ENCODE data around the gene WHRN.

Gene WHRN

DNA sequence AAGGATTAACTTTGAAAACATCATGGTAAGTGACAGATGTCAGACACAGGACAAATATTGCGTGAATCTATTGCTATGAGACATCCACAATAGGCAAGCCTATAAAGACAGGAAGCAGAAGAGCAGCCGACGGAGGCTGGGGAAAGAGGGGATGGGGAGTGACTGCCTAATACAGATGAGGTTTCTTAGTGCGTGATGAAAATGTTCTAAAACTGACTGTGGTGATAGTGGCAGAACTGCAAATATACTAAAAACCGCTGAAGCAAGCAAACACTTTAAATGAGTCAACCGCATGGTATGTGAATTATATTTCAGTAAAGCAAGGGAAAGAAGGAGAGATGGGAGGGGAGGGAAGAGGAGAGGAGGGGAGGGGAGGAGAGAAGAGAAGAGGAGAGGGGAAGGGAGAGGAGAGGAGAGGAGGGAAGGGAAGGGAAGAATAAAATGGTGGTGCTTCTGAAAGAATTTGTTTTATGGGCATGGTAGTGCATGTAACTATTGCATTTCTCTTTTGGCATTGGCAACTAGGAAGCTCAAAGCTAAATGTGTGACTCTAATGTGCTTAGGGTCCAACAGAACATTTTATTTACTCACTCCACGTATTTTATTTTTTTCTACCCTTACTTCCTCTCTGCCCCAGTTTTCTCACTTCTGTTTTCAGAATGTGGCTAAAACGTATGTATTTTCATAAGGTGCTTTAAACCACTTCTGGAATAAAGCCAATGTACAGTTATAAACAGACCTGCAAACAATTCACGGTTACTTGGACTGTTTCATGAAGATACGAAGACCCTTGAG lies 138.7 kb downstream of the WHRN start:
- in situ Hi-C loops (cut with MboI; ENCODE audit: low pct_unique_long_range_greater_than_20kb, low sequenced_read_pairs), result no loop called here
- peak; percentile 65 for DNase-seq

DNA sequence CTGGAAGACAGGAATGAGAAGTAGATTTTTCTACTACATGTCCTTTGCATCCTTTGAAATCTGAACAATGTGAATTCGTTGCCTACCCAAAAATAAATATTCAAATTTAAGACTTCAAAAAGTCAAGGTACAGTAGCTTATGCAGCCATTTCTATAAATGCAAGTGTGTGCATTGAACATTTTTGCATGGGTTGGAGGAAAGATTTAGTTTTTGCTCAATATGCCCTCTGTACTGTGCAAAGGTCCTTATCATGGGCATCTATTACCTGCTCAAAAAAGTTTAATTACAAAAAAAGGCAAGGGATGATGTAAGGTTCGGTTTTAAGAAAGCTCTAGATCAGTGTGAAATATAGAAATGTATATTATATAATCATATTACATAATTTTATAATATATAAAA lies 140.1 kb downstream of the WHRN start:
- in situ Hi-C loops (cut with MboI; ENCODE audit: low pct_unique_long_range_greater_than_20kb, low sequenced_read_pairs), result no loop called here
- DNase-seq, result no peak

DNA sequence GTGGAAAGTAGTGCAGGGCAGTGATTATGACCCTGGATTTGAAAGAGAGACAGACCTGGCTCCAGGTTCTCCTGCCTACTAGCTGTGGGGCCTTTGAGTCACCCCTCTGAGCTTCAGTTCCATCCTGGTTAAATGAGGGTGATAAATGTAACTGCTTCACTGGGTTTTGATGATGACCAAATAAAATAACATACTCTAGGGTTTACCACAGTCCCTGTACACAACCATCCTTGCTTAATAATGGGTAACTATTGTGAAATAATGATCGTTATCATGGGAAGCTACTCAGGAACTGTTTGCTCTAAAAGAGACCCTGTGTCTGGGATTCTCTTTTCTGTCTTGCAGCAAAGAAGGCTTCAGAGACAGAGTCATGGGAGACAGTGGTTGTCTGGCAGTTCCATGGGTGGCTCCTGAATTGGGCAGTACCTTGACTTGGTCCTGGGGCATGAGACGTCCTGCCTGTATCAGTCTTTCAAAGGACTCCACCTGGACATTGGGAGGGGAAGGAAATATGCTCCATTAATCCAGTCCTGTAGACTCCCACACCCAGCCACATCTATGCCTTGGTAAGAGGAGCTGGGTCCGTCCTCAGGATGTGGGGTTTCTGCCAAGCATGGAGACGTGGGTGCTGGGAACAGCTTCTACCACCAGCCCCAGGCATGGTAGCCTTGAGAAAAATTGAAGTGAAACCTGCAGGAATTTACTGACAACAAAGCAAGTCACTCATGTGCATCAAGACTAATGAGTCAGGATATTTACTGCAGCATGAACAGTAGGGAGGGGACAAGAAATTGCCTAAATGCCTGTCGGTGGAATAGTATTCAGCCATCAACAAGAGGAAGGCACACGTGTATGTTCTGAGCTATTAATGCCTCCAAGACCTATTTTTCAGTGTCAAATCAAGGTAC lies 140.9 kb downstream of the WHRN start:
- in situ Hi-C loops (cut with MboI; ENCODE audit: low pct_unique_long_range_greater_than_20kb, low sequenced_read_pairs), result no loop called here
- no peak for DNase-seq

DNA sequence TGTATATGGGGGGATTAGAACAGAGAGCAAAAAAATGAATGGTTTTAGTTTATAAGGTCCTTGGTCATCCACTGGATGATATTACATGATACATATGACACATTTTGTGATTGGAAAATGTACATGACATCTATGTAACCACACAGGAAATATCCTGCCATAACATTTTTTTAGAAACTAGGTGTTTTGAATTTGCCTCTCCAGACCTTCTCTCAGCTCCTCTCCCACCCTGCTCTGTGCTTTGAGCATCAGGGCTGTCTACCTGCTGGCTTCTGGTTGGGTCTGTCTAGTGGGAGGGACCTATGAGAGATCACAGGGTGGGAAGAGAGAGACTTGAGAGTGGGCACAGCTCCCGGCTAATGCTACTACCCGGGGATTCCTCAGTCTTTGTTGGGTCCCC lies 141.8 kb downstream of the WHRN start:
- no peak for DNase-seq

DNA sequence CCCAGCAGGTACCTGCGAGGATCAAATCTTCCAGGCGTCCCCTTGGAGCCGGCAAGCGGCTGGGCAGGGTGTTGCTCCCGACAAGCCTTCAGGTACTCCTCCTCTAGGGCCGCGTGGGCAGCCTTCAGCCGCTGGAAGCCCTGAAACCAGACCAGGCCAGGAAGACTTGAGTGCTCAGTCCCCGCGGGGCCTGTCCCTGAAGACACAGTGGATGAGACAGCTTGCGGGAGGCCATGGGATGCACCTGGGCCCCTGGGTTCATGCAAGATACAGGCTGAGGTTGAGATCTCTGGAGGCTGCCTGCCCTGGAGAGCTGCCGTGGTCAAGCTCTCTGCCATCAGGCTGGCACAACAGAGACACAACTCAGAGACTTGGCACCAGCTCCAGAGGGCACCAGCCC lies 142.9 kb downstream of the WHRN start:
- no peak for DNase-seq
- in situ Hi-C loops (cut with MboI; ENCODE audit: low pct_unique_long_range_greater_than_20kb, low sequenced_read_pairs), result no loop called here

More for the DNA sequence above, 141.8 kb downstream of the WHRN start:
- in situ Hi-C loops (cut with MboI; ENCODE audit: low pct_unique_long_range_greater_than_20kb, low sequenced_read_pairs), result no loop called here

DNA sequence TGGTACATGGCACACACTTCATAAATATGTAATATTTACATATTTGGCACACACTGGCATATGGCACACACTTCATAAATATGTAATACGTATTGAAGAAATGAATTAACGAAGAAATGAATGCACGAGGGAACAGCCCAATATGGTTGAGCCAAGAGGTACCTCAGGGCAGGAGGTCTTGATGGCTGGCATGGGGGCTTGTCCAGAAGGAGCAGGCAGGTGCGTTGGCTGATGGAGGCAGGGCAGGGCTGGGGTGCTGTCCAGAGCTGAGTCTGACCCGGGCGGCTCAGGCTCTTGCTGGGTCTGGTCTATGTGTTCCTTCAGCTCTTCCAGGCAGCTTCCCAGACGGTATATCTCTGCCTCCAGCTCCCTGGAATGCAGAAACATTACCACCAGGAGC lies 143.7 kb downstream of the WHRN start:
- in situ Hi-C loops (cut with MboI; ENCODE audit: low pct_unique_long_range_greater_than_20kb, low sequenced_read_pairs), result no loop called here
- no peak for DNase-seq

DNA sequence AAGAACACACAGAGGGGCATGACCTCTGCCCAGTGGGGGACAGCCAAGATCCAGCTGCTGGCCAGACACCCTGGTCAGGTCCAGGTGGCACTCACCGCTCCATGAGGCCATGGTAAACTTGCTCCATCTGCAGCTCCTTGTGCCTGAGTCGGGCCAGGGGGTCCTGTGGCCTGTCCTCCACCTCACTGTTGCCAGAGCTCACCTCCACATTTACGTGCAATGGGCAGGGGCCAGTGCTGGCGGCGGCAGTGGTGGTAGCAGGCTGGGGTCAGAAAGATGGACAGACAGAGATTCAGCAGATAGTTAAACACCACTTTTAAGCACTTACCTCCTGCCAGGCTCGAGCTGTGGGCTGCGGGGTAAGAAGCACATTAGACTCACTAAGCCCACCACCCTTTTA lies 145.5 kb downstream of the WHRN start:
- in situ Hi-C loops (cut with MboI; ENCODE audit: low pct_unique_long_range_greater_than_20kb, low sequenced_read_pairs), result no loop called here
- no peak for DNase-seq

DNA sequence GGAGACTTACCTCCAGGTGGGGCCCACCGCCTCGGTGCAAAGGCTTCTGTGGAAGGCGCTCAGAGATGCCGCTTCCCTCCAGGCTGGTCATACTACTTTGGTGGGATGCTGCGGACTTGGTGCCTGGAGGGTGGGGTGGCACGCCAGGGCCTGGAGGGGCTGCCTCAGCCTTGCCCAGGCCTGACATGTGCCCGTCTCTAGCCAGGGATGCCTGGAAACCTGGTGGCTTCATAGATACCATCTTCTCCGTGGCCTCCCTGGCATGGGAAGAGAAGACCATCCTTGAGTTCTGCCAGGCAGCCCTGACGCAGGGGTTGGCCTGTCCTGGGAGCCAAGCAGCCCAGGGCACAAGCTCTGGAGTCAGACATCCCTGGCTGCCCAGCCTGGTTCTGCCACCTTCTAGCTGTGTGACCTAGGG lies 147.4 kb downstream of the WHRN start:
- in situ Hi-C loops (cut with MboI; ENCODE audit: low pct_unique_long_range_greater_than_20kb, low sequenced_read_pairs), result no loop called here
- DNase-seq, result no peak

DNA sequence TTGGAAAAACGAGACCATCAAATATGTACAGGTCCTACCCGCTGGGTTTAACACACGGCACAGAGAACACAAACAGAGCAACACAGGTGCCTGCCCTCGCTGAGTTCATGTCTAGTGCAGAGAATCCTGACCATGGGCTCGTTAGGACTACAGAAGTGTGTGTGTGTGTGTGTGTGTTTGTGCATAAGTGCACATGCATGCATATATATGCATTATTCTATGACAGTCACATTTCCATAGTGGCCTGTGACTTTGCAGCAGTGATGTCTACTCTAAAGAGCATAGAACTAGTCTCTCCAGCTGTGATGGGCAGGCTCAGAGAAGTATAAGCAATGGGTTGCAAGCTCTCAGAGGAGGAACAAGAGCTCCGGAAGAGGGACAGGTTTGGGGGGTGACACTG lies 147.9 kb downstream of the WHRN start:
- no peak for DNase-seq
- in situ Hi-C loops (cut with MboI; ENCODE audit: low pct_unique_long_range_greater_than_20kb, low sequenced_read_pairs), result no loop called here

DNA sequence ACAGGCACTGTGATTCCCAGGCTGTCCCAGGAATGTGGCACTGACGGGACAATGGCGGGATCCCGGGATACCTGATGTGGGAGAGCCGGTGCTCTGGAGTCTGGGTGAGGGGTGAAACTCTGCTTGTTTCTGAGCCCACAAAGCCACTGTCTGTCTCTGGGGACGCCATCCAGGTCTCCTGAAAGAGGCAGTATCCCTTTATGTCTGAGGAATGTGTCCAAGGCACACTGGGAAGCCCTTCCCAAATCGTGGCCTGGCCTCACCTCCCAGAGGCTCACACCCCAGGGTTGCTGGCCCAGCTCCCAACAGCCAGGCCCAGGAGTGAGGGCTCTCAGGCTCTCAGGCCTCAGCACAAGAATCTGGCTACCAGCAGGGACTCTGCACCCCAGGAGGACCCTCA lies 148.5 kb downstream of the WHRN start:
- in situ Hi-C loops (cut with MboI; ENCODE audit: low pct_unique_long_range_greater_than_20kb, low sequenced_read_pairs), result no loop called here
- no peak for DNase-seq

DNA sequence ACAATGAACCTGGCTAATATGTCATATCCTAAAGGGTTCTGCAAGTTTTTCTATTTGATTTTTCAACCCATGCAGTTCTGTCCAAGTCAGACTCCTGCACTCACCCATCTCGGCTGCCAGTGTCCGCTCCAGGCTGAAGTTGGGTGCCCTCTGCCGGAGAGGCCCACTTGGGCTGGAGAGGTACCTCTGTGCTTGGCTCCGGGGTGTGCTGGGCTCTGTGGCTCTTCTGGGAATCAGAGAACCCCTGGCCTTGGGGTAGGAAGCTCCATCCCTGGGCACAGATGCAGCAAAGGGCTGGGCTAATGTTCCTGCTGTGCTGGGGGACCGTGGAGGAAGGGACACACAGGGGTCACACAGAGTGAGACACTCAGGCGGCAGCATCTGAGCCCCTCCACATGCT lies 149.5 kb downstream of the WHRN start:
- in situ Hi-C loops (cut with MboI; ENCODE audit: low pct_unique_long_range_greater_than_20kb, low sequenced_read_pairs), result no loop called here
- DNase-seq, result no peak

All from KBM-7 (cell line).